ENCODE results near the gene PC. TPM values are rescaled to one million over a fixed set of nuclear protein-coding genes. Genes with fewer than 3 reads are reported as not detected.

The PC gene
- total and polyA plus RNA-seq, 9 donors, result 4.2 to 27.5 (median 14.7) TPM

GRCh38 chr11:66845143-66845875, 112.9 kb downstream of the PC start:
- peak in 3 of 5 donors; percentile 15 to 32 (median 21) for DNase-seq
- intact Hi-C loops (cut with DNase I), result loop anchor here in 1 of 4 donors (5.0 kb wide), 1 partner anchor 608 kb away; no protein-coding TSS in a partner anchor

DNA sequence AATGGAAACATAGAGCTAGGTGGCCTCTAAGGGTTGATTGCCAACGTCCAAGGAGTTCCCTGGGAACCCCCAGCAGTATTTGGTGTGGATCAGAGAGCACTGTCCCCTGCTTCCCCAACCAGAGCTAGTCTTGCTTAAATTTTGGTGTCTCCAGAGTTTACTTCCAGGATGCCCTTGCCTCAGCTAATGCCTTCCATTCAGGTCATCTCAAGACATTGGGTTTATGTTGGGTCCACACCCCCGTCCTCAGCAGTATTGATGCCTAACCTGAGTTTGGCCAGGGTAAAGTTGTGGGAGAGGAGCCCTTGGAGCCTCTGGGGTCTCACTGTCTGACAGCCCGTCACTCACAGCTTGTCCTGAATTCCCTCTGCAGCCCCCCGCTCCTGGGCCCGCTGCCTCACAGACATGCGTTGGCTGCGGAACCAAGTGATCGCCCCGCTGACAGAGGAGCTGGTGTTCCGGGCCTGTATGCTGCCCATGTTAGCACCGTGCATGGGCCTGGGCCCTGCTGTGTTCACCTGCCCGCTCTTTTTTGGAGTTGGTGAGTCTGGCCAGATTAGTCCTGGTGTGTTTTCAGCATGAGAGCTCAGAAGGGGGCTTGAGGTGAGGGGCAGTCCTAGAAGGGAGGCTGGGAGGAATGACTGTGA, 113.6 kb downstream of the PC start:
- Histone ChIP-seq H3K36me3 (no peaks in the 10 kb centered on the region), H3K4me1 (ENCODE audit: insufficient read depth) (peaks cover 14% of the 10 kb centered on the region), H3K27ac (no peak overlapping the region), H3K27me3 (no peaks in the 10 kb centered on the region), H3K9me3 (no peaks in the 10 kb centered on the region), H3K4me3 (no peak overlapping the region)
- intact Hi-C loops (cut with DNase I), result loop anchor here in 1 of 4 donors (5.0 kb wide), 1 partner anchor 607 kb away; no protein-coding TSS in a partner anchor
- 86 to 88% (median 88%) methylated on average over 12 of the region's 12 CpGs for WGBS, 3 donors
- peak in 3 of 5 donors; percentile 32 to 43 (median 37) for DNase-seq
- TF ChIP-seq, protein P1, sequence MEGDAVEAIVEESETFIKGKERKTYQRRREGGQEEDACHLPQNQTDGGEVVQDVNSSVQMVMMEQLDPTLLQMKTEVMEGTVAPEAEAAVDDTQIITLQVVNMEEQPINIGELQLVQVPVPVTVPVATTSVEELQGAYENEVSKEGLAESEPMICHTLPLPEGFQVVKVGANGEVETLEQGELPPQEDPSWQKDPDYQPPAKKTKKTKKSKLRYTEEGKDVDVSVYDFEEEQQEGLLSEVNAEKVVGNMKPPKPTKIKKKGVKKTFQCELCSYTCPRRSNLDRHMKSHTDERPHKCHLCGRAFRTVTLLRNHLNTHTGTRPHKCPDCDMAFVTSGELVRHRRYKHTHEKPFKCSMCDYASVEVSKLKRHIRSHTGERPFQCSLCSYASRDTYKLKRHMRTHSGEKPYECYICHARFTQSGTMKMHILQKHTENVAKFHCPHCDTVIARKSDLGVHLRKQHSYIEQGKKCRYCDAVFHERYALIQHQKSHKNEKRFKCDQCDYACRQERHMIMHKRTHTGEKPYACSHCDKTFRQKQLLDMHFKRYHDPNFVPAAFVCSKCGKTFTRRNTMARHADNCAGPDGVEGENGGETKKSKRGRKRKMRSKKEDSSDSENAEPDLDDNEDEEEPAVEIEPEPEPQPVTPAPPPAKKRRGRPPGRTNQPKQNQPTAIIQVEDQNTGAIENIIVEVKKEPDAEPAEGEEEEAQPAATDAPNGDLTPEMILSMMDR (IDR thresholded peaks at IDR 0.05), result no peak
- TF ChIP-seq POLR2A (IDR thresholded peaks at IDR 0.05) (no peak), EP300 (IDR thresholded peaks at IDR 0.05) (no peak)

More at GRCh38 chr11:66845143-66845875, 112.9 kb downstream of the PC start:
- Histone ChIP-seq H3K27me3 (no peaks in the 10 kb centered on the region), H3K4me3 (no peak overlapping the region), H3K27ac (no peak overlapping the region), H3K36me3 (no peaks in the 10 kb centered on the region), H3K4me1 (ENCODE audit: insufficient read depth) (peaks cover 14% of the 10 kb centered on the region), H3K9me3 (no peaks in the 10 kb centered on the region)
- TF ChIP-seq EP300 (IDR thresholded peaks at IDR 0.05) (no peak), POLR2A (IDR thresholded peaks at IDR 0.05) (no peak)
- TF ChIP-seq, protein P1 (IDR thresholded peaks at IDR 0.05), result no peak
- WGBS, 3 donors, result 82 to 85% (median 83%) methylated on average over 15 of the region's 15 CpGs

GRCh38 chr11:66843776-66844495, 114.2 kb downstream of the PC start:
- intact Hi-C loops (cut with DNase I), result no loop called here
- peak in 1 of 5 donors; percentile 22 for DNase-seq
- Histone ChIP-seq H3K27ac (peak overlapping the region; percentile 89 to 95), H3K27me3 (no peaks in the 10 kb centered on the region), H3K4me1 (ENCODE audit: insufficient read depth) (peaks cover 14% of the 10 kb centered on the region), H3K36me3 (no peaks in the 10 kb centered on the region), H3K9me3 (no peaks in the 10 kb centered on the region), H3K4me3 (peak overlapping the region; percentile 92)
- WGBS, 3 donors, result 12 to 15% (median 13%) methylated on average over 16 of the region's 16 CpGs
- TF ChIP-seq, protein P1 (IDR thresholded peaks at IDR 0.05), result no peak
- TF ChIP-seq EP300 (IDR thresholded peaks at IDR 0.05) (no peak), POLR2A (IDR thresholded peaks at IDR 0.05) (no peak)

All from ovary (tissue), 9 donors.